Keratinocyte (primary cell): ENCODE results near the gene PRICKLE4. TPM values are rescaled to one million over a fixed set of nuclear protein-coding genes. Genes with fewer than 3 reads are reported as not detected.

Source experiments
- DNase-seq: peaks from one replicate; pipeline ENCODE4 v3.0.0-alpha.2; 2011; ENCODE audit warnings: low read depth, missing footprints, low spot score
- FAIRE-seq: peaks from 2 replicates; lab custom pipeline; 2011; peaks lifted over from hg19 to GRCh38; lab: Jason Lieb, UNC
- H2AFZ ChIP-seq: 2 replicates; pipeline ENCODE4 v1.6.0; 2012; ENCODE audit warnings: low read length, control low read depth, inconsistent platforms; ENCODE audit not compliant: control insufficient read depth
- H3K27ac ChIP-seq: 2 replicates; pipeline ENCODE4 v1.5.1; 2011; ENCODE audit warnings: low read length; ENCODE audit not compliant: control insufficient read depth, insufficient read depth
- H3K27me3 ChIP-seq: 3 replicates; pipeline ENCODE4 v1.6.0; 2011; ENCODE audit warnings: low read length; ENCODE audit not compliant: control insufficient read depth, insufficient read depth; ENCODE audit errors: extremely low read depth
- H3K36me3 ChIP-seq, 2 experiments: 2 replicates in 1 of 2; 3 replicates in 1 of 2; pipeline ENCODE4 v1.5.1; 2011; ENCODE audit warnings: low read length in 2 of 2, mild to moderate bottlenecking in 1 of 2; ENCODE audit not compliant: control insufficient read depth in 2 of 2, insufficient read depth in 2 of 2; ENCODE audit errors: extremely low read depth in 1 of 2
- H3K4me1 ChIP-seq: 3 replicates; pipeline ENCODE4 v1.5.1; 2011; ENCODE audit warnings: low read length; ENCODE audit not compliant: control insufficient read depth, insufficient read depth; ENCODE audit errors: extremely low read depth
- H3K4me2 ChIP-seq: 3 replicates; pipeline ENCODE4 v1.6.0; 2011; ENCODE audit warnings: low read depth, low read length; ENCODE audit not compliant: control insufficient read depth, insufficient read depth; ENCODE audit errors: extremely low read depth
- H3K4me3 ChIP-seq, 3 experiments: fragments of 200-600 bp in 1 of 3; sonication (generic) in 1 of 3; 2 replicates in 2 of 3; 3 replicates in 1 of 3; pipeline ENCODE4 v1.5.1; 2011 to 2016; ENCODE audit warnings: low read length in 3 of 3, mild to moderate bottlenecking in 3 of 3, control low read depth in 2 of 3, inconsistent platforms in 1 of 3, low read depth in 1 of 3, mixed read lengths in 1 of 3, mixed run types in 1 of 3, moderate library complexity in 1 of 3; ENCODE audit not compliant: control insufficient read depth in 2 of 3, insufficient read depth in 2 of 3; ENCODE audit errors: extremely low read depth in 1 of 3
- H3K79me2 ChIP-seq: 2 replicates; pipeline ENCODE4 v1.6.0; 2012; ENCODE audit warnings: low read length; ENCODE audit not compliant: control insufficient read depth, insufficient read depth
- H3K9ac ChIP-seq: 3 replicates; pipeline ENCODE4 v1.6.0; 2011; ENCODE audit warnings: low read length; ENCODE audit not compliant: control insufficient read depth, insufficient read depth; ENCODE audit errors: extremely low read depth
- H3K9me1 ChIP-seq: 3 replicates; pipeline ENCODE4 v1.6.0; 2011; ENCODE audit warnings: low read length; ENCODE audit not compliant: control insufficient read depth, insufficient read depth; ENCODE audit errors: extremely low read depth
- H3K9me3 ChIP-seq: 2 replicates; pipeline ENCODE4 v1.5.1; 2012; ENCODE audit warnings: low read depth, low read length; ENCODE audit not compliant: control insufficient read depth
- H4K20me1 ChIP-seq: 3 replicates; pipeline ENCODE4 v1.6.0; 2011; ENCODE audit warnings: low read length; ENCODE audit not compliant: control insufficient read depth, insufficient read depth; ENCODE audit errors: extremely low read depth
- EZH2 ChIP-seq: IDR thresholded peaks from one replicate; pipeline ENCODE4 v1.6.1; 2012; ENCODE audit warnings: inconsistent platforms, mild to moderate bottlenecking, low read length, moderate library complexity
- dilution Hi-C: fragments of 300-500 bp; cut with MboI; formaldehyde crosslinking; loops from one replicate; pipeline ENCODE4 v1.7.0; 2020; ENCODE audit warnings: low sequenced_read_pairs; ENCODE audit not compliant: extremely low pct_ligation_motif_present
- polyA plus RNA-seq, 5 experiments: library from polyadenylated mRNA; depleted of rRNA in 3 of 5; stranded (reverse) in 3 of 5; stranded (forward) in 1 of 5; unstranded in 1 of 5; fragments of >200 nt; gene quantifications; 1 replicate in 1 of 5; 2 replicates in 3 of 5; 3 replicates in 1 of 5; pipeline versions ENCODE4 v1.2.1 to v1.2.3, GENCODE V29; 2011 to 2012; ENCODE audit warnings: missing spikeins in 2 of 5, low read depth in 1 of 5, low replicate concordance in 1 of 5
- TF ChIP-seq, protein P1 (sequence below), 3 experiments: IDR thresholded peaks in 1 of 3; conservative IDR thresholded peaks in 1 of 3; optimal IDR thresholded peaks in 1 of 3; 2 replicates in 2 of 3; 3 replicates in 1 of 3; pipeline versions ENCODE3 to v1.5.1; 2011; ENCODE audit warnings: low read length in 3 of 3, mild to moderate bottlenecking in 3 of 3, moderate library complexity in 2 of 3, control low read depth in 1 of 3, inconsistent platforms in 1 of 3; ENCODE audit not compliant: insufficient read depth in 2 of 3; ENCODE audit errors: extremely low read depth in 1 of 3

Gene PRICKLE4
- polyA plus RNA-seq, 1 donor (not counting 4 experiments of a cell fraction or from before 2014, with no cell fraction given): 0.13 TPM

DNA sequence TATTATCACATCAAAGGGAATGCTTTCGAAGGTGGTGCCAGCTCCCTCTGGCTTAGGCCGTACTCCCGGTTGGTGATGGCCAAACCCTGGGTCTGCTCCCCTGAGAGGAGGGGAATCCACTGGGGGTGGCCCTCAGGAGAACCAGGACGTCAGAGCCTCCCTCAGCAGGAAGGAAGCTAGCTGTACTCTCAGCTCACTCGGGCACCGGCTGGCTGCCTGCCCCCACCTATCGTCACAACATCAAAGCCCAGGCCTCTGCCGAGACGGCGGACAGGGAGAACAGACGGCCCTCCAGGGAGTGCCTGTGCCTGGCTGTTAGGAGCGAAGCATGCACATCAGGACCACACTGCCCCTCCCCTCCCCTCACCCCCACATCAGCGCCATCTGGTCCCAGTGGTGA lies 24.2 kb upstream of the PRICKLE4 start:
- Histone ChIP-seq H3K27me3 (peaks cover 6% of the 10 kb centered on the region), H3K36me3 (no peaks in the 10 kb centered on the region), H3K79me2 (no peaks in the 10 kb centered on the region), H4K20me1 (no peaks in the 10 kb centered on the region), H3K9me3 (no peaks in the 10 kb centered on the region), H3K27ac (no peak overlapping the region), H3K4me1 (no peaks in the 10 kb centered on the region), H3K9me1 (no peaks in the 10 kb centered on the region), H2AFZ (no peak overlapping the region), H3K4me2 (no peak overlapping the region), H3K4me3 (no peak overlapping the region), H3K9ac (no peak overlapping the region)
- FAIRE-seq: no peak
- TF ChIP-seq, protein P1, sequence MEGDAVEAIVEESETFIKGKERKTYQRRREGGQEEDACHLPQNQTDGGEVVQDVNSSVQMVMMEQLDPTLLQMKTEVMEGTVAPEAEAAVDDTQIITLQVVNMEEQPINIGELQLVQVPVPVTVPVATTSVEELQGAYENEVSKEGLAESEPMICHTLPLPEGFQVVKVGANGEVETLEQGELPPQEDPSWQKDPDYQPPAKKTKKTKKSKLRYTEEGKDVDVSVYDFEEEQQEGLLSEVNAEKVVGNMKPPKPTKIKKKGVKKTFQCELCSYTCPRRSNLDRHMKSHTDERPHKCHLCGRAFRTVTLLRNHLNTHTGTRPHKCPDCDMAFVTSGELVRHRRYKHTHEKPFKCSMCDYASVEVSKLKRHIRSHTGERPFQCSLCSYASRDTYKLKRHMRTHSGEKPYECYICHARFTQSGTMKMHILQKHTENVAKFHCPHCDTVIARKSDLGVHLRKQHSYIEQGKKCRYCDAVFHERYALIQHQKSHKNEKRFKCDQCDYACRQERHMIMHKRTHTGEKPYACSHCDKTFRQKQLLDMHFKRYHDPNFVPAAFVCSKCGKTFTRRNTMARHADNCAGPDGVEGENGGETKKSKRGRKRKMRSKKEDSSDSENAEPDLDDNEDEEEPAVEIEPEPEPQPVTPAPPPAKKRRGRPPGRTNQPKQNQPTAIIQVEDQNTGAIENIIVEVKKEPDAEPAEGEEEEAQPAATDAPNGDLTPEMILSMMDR (optimal IDR thresholded peaks at IDR 0.05 in 1 of 3, IDR thresholded peaks at IDR 0.05 in 1 of 3, conservative IDR thresholded peaks at IDR 0.05 in 1 of 3; ENCODE audit: extremely low read depth in 1 of 3, insufficient read depth in 2 of 3, low read length in 3 of 3): no peak
- TF ChIP-seq EZH2: no peak
- dilution Hi-C loops: no loop called here
- no peak for DNase-seq

- TF ChIP-seq, protein P1 (optimal IDR thresholded peaks at IDR 0.05 in 1 of 3, IDR thresholded peaks at IDR 0.05 in 1 of 3, conservative IDR thresholded peaks at IDR 0.05 in 1 of 3; ENCODE audit: extremely low read depth in 1 of 3, insufficient read depth in 2 of 3, low read length in 3 of 3): no peak
- no peak for TF ChIP-seq EZH2
- no peak overlapping the region for H3K4me2 ChIP-seq
- no peak overlapping the region for H3K4me3 ChIP-seq
- no peaks in the 10 kb centered on the region for H3K4me1 ChIP-seq
- DNase-seq (no peak), FAIRE-seq (no peak)
- no peaks in the 10 kb centered on the region for H3K9me3 ChIP-seq
- no peaks in the 10 kb centered on the region for H3K79me2 ChIP-seq
- H2AFZ ChIP-seq: no peak overlapping the region
- H3K9ac ChIP-seq: no peak overlapping the region
- no peaks in the 10 kb centered on the region for H3K9me1 ChIP-seq
- H3K27ac ChIP-seq: no peak overlapping the region
- no peaks in the 10 kb centered on the region for H3K36me3 ChIP-seq
- dilution Hi-C loops: no loop called here
- H4K20me1 ChIP-seq: no peaks in the 10 kb centered on the region
- peaks cover 6% of the 10 kb centered on the region for H3K27me3 ChIP-seq
These were observed 23.3 kb upstream of the PRICKLE4 start for GRCh38 chr6:41757271-41757670.
